NCI-H526 (cell line): ENCODE data around the gene LTO1.

Source experiments
- DNase-seq, 2 experiments: peaks; one replicate each; lab custom pipeline; 2025; lab: John Stamatoyannopoulos, UW

LTO1 gene

GRCh38 chr11:69657911-69658625 is 17.1 kb downstream of the LTO1 start:
- no peak for DNase-seq

- no peak for DNase-seq
These were observed 17.7 kb downstream of the LTO1 start for GRCh38 chr11:69657456-69657910.

GRCh38 chr11:69656536-69657455 is 18.4 kb downstream of the LTO1 start:
- DNase-seq = no peak

DNA sequence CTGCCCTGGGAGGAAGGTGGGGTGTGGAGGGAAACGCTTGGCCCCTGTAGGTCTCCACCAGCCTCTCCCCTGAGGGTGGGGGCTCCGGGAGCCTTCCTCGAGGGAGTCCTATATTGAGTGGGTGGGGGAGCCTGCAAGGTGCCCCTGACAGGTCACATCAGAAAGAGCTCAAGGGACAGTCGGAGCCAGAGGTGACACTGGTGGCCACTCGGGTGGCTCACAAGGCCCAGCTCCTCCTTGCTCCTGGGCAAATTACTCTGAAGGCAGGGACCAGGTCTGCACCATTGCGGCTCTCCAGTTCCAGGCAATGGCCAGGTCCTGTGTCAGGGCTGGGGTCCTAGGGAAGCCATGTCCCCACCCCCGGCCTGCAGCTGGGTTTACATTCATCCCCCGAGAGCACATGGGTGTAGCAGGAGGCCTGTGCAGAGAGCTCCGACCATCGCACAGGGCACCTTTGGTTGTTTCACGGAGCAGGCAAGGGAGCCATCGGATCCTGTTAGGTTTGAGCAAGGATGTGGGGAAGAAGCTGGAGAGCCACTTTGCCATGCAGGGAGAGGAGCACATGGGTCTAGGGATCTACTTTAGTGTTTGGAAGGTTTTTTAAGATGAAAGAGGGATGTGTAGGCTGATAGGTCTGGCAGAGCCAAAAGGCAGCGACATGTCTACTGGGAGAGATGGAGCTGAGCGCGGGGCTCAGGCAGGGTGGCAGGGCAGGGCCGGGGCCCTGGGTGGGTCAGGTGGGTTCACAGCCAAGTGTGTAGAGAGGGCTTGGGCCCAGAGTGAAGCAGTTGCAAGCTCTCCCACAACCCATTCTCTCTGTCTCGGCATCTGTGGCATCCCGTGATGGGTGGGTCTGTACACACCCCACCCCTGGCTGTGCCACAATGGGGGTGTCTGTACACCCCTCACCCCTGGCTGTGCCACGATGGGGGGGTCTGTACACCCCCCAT is 19.4 kb downstream of the LTO1 start:
- no peak for DNase-seq

- DNase-seq = peak; percentile 52 to 66
These were observed 20.3 kb downstream of the LTO1 start for GRCh38 chr11:69654660-69655478.

DNA sequence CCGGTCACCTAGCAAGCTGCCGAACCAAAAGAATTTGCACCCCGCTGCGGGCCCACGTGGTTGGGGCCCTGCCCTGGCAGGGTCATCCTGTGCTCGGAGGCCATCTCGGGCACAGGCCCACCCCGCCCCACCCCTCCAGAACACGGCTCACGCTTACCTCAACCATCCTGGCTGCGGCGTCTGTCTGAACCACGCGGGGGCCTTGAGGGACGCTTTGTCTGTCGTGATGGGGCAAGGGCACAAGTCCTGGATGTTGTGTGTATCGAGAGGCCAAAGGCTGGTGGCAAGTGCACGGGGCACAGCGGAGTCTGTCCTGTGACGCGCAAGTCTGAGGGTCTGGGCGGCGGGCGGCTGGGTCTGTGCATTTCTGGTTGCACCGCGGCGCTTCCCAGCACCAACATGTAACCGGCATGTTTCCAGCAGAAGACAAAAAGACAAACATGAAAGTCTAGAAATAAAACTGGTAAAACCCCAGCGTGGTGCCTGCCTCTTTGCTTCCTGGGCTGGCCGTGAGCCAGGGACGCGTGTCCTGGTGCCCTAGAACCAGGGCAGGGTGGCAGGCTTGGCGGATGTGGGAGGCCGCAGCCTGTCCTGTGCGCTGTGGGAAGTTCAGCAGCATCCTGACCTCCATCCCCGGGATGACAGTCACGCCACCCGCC is 21.0 kb downstream of the LTO1 start:
- DNase-seq = no peak

- no peak for DNase-seq
These were observed 21.7 kb downstream of the LTO1 start for GRCh38 chr11:69653406-69653960.

DNA sequence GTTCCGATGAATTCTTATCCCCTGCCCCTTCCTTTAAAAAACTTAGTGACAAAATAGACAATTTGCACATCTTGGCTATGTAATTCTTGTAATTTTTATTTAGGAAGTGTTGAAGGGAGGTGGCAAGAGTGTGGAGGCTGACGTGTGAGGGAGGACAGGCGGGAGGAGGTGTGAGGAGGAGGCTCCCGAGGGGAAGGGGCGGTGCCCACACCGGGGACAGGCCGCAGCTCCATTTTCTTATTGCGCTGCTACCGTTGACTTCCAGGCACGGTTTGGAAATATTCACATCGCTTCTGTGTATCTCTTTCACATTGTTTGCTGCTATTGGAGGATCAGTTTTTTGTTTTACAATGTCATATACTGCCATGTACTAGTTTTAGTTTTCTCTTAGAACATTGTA is 22.2 kb downstream of the LTO1 start:
- DNase-seq = no peak

GRCh38 chr11:69651834-69652620 is 23.1 kb downstream of the LTO1 start:
- no peak for DNase-seq

DNA sequence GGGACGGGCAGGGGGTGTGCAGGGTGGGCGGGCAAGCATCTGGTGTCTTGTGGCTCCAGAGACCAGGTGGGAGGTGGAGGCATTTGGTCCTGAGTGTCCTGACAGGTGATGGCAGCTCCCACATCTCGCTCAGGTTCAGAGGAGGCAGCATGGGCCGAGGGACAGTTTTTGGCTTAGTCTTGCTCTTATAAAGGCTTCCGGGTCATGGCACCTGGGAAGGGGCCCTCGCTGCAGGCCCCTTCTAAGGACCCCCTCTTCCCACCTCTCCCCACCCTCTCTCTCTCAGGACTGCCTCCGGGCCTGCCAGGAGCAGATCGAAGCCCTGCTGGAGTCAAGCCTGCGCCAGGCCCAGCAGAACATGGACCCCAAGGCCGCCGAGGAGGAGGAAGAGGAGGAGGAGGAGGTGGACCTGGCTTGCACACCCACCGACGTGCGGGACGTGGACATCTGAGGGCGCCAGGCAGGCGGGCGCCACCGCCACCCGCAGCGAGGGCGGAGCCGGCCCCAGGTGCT is 24.3 kb downstream of the LTO1 start:
- no peak for DNase-seq

- DNase-seq = no peak
These were observed 24.9 kb downstream of the LTO1 start for GRCh38 chr11:69650081-69650831.

GRCh38 chr11:69649576-69649900 is 25.6 kb downstream of the LTO1 start:
- DNase-seq = no peak

GRCh38 chr11:69648679-69649575 is 26.2 kb downstream of the LTO1 start:
- no peak for DNase-seq

DNA sequence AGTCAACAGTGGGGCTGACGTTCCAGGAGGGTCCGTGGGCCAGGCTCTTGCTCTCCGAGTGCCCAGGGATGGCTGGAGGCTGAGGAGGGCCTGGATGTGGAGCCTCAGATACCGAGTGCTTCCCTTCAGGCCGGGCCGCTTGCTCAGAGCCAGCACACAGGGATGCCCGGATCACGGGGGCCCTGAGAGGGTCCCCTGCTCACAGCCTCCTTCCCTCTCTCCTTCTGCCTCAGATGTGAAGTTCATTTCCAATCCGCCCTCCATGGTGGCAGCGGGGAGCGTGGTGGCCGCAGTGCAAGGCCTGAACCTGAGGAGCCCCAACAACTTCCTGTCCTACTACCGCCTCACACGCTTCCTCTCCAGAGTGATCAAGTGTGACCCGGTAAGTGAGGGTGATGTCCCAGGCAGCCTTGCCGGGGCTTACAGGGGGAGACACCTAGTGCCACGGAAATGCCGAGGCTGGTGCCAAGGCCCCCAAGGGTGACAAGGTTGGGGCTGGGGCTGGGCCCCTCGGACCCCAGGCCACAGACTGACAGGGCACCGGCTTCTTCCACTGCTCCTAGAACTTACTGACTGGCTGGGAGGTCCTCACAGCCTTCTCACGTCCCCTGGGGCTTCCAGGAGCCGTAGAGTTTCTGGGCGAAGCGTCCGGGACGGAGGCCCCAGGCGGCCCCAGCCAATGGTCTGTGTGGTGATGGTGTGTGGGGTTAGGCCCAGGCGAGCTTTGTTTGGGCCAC is 27.2 kb downstream of the LTO1 start:
- no peak for DNase-seq

GRCh38 chr11:69647390-69647748 is 27.8 kb downstream of the LTO1 start:
- DNase-seq = no peak

GRCh38 chr11:69646493-69647389 is 28.4 kb downstream of the LTO1 start:
- no peak for DNase-seq
